ENCODE results near the gene PSMB7. TPM values are rescaled to one million over a fixed set of nuclear protein-coding genes. Genes with fewer than 3 reads are reported as not detected.

PSMB7 gene
- total and polyA plus RNA-seq, 2 of the 8 experiments (the other 6 are each of a cell fraction or from before 2014, with no cell fraction given): 222 to 357 TPM

DNA sequence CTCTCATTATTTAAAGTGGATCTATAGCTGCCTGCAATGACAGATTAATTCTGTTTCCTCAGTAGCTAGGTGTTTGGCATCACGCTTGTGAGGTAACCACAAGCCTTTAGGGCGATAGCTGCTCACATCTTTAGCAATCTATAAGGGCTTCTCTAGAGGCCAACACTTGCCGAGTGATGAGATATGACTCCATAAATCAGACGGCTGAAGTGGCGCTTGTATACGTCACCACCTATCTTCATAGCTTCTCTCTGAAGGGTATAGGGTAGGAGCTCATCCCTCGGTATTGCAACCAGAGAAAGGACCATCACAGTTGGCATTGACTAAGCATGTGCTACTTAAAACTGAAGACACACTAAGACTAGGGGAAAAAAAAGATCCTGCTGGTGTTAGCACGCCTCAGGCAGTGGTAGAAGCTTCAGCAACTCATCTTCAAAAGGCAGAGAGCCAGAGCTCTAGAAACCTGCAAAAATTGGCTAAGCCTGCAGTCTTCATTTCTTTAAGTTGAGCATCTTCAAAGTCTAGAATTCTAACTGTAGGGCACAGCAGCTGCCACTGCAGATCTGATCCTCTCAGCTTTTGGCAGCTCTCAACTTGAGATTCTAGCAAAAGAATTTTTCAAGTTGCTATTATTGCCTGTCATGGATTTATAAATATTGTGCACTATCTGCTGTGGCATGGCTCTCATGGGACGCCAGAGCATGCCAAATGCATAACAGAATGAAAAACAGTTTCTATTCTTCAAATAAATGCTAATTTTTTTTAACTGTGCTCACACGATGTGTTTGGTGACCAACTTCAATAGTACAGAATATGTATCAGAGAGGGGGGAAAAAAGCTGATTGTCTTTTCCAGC, 37.5 kb downstream of the PSMB7 start (continued):
- no peak for TF ChIP-seq GABPA (IDR thresholded peaks at IDR 0.05; ENCODE audit: borderline replicate concordance, insufficient read depth, low read length)
- TF ChIP-seq SP1 (IDR thresholded peaks at IDR 0.05; ENCODE audit: low read depth, low read length): no peak
- no peak for TF ChIP-seq CHD2 (IDR thresholded peaks at IDR 0.05; ENCODE audit: low read length)
- TF ChIP-seq BACH1 (IDR thresholded peaks at IDR 0.05; ENCODE audit: low read length): no peak
- TF ChIP-seq, protein P1, sequence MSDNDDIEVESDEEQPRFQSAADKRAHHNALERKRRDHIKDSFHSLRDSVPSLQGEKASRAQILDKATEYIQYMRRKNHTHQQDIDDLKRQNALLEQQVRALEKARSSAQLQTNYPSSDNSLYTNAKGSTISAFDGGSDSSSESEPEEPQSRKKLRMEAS (IDR thresholded peaks at IDR 0.05): no peak
- TF ChIP-seq, protein P2, sequence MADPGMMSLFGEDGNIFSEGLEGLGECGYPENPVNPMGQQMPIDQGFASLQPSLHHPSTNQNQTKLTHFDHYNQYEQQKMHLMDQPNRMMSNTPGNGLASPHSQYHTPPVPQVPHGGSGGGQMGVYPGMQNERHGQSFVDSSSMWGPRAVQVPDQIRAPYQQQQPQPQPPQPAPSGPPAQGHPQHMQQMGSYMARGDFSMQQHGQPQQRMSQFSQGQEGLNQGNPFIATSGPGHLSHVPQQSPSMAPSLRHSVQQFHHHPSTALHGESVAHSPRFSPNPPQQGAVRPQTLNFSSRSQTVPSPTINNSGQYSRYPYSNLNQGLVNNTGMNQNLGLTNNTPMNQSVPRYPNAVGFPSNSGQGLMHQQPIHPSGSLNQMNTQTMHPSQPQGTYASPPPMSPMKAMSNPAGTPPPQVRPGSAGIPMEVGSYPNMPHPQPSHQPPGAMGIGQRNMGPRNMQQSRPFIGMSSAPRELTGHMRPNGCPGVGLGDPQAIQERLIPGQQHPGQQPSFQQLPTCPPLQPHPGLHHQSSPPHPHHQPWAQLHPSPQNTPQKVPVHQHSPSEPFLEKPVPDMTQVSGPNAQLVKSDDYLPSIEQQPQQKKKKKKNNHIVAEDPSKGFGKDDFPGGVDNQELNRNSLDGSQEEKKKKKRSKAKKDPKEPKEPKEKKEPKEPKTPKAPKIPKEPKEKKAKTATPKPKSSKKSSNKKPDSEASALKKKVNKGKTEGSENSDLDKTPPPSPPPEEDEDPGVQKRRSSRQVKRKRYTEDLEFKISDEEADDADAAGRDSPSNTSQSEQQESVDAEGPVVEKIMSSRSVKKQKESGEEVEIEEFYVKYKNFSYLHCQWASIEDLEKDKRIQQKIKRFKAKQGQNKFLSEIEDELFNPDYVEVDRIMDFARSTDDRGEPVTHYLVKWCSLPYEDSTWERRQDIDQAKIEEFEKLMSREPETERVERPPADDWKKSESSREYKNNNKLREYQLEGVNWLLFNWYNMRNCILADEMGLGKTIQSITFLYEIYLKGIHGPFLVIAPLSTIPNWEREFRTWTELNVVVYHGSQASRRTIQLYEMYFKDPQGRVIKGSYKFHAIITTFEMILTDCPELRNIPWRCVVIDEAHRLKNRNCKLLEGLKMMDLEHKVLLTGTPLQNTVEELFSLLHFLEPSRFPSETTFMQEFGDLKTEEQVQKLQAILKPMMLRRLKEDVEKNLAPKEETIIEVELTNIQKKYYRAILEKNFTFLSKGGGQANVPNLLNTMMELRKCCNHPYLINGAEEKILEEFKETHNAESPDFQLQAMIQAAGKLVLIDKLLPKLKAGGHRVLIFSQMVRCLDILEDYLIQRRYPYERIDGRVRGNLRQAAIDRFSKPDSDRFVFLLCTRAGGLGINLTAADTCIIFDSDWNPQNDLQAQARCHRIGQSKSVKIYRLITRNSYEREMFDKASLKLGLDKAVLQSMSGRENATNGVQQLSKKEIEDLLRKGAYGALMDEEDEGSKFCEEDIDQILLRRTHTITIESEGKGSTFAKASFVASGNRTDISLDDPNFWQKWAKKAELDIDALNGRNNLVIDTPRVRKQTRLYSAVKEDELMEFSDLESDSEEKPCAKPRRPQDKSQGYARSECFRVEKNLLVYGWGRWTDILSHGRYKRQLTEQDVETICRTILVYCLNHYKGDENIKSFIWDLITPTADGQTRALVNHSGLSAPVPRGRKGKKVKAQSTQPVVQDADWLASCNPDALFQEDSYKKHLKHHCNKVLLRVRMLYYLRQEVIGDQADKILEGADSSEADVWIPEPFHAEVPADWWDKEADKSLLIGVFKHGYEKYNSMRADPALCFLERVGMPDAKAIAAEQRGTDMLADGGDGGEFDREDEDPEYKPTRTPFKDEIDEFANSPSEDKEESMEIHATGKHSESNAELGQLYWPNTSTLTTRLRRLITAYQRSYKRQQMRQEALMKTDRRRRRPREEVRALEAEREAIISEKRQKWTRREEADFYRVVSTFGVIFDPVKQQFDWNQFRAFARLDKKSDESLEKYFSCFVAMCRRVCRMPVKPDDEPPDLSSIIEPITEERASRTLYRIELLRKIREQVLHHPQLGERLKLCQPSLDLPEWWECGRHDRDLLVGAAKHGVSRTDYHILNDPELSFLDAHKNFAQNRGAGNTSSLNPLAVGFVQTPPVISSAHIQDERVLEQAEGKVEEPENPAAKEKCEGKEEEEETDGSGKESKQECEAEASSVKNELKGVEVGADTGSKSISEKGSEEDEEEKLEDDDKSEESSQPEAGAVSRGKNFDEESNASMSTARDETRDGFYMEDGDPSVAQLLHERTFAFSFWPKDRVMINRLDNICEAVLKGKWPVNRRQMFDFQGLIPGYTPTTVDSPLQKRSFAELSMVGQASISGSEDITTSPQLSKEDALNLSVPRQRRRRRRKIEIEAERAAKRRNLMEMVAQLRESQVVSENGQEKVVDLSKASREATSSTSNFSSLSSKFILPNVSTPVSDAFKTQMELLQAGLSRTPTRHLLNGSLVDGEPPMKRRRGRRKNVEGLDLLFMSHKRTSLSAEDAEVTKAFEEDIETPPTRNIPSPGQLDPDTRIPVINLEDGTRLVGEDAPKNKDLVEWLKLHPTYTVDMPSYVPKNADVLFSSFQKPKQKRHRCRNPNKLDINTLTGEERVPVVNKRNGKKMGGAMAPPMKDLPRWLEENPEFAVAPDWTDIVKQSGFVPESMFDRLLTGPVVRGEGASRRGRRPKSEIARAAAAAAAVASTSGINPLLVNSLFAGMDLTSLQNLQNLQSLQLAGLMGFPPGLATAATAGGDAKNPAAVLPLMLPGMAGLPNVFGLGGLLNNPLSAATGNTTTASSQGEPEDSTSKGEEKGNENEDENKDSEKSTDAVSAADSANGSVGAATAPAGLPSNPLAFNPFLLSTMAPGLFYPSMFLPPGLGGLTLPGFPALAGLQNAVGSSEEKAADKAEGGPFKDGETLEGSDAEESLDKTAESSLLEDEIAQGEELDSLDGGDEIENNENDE (IDR thresholded peaks at IDR 0.05; ENCODE audit: insufficient replicate concordance, low read length): no peak
- TF ChIP-seq RAD21 (IDR thresholded peaks at IDR 0.05 in 1 of 2, conservative IDR thresholded peaks at IDR 0.05 in 1 of 2; ENCODE audit: low read depth in 2 of 2, low read length in 2 of 2): no peak

Measured in H1 (cell line).